Measurements from ENCODE around the gene SEPTIN1. TPM values are rescaled to one million over a fixed set of nuclear protein-coding genes. Genes with fewer than 3 reads are reported as not detected.

The SEPTIN1 gene
- total RNA-seq, 4 donors from 2014 or later: 0.52 to 2.3 (median 1.3) TPM; not detected in 1

DNA sequence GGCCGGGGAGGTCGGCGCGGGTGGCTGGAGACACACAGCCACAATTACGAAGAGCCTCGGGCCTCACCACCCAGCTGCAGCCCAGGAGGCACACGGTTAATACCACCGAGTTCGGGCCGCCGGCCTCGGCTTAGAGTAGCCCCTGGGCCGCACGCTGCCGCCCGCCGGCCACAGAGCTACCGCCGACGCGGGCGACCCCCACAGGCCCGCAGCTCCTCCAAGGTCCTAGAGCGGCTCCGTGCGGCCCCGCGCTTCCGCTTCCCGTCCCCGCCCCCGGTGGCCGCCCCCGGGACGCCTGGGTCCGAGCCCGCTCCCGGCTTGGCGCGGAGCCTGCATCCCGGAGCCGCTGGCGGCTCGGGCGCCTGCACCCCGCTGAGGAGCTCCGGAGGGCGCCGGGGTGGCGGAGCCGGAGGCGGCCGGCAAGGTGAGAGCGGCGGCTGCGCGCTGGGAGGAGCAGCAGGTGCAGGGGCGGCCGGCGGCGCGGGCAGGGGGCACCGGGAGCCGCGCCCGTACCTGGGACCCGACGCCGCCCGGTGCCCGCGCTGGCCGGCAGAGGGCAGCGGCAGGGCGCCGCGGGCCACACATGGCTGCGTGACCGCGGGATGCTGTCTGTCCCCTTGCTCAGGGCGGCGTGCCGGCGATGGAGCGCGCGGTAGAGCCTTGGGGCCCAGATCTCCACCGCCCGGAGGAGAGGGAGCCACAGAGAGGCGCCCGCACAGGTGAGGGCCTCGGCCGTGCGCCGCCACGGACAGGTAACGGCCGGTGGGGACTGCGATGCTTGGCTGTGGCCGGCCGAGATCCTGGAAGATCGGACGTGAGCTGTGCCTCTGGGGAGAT is 13.0 kb upstream of the SEPTIN1 start, which contains the start of gene ZNF48:
TSS of gene ZNF48 (plus strand) at position 266 of the 837 bp plus-strand sequence. CDS start at position 641, 375 bp downstream.
- 0% methylated on average over 18 of the region's 103 CpGs for WGBS
- TF ChIP-seq EP300 (IDR thresholded peaks at IDR 0.05): no peak
- peak in 1 of 2 donors; percentile 30 for TF ChIP-seq POLR2A (IDR thresholded peaks at IDR 0.05)
- TF ChIP-seq, protein P1, sequence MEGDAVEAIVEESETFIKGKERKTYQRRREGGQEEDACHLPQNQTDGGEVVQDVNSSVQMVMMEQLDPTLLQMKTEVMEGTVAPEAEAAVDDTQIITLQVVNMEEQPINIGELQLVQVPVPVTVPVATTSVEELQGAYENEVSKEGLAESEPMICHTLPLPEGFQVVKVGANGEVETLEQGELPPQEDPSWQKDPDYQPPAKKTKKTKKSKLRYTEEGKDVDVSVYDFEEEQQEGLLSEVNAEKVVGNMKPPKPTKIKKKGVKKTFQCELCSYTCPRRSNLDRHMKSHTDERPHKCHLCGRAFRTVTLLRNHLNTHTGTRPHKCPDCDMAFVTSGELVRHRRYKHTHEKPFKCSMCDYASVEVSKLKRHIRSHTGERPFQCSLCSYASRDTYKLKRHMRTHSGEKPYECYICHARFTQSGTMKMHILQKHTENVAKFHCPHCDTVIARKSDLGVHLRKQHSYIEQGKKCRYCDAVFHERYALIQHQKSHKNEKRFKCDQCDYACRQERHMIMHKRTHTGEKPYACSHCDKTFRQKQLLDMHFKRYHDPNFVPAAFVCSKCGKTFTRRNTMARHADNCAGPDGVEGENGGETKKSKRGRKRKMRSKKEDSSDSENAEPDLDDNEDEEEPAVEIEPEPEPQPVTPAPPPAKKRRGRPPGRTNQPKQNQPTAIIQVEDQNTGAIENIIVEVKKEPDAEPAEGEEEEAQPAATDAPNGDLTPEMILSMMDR (IDR thresholded peaks at IDR 0.05): peak in 1 of 2 donors; percentile 24
- peak in 1 of 3 donors; percentile 21 for TF ChIP-seq POLR2AphosphoS5 (IDR thresholded peaks at IDR 0.05)
- Histone ChIP-seq H3K4me1 (peaks cover 33% of the 10 kb centered on the region), H3K9me3 (no peaks in the 10 kb centered on the region), H3K27me3 (no peaks in the 10 kb centered on the region), H3K36me3 (peaks cover 11% of the 10 kb centered on the region), H3K4me3 (peak within 1 kb of the TSS; percentile 71), H3K27ac (peak within 1 kb of the TSS; percentile 68)
- peak; percentile 85 to 87 for DNase-seq (ENCODE audit: low spot score in 2 of 2)

DNA sequence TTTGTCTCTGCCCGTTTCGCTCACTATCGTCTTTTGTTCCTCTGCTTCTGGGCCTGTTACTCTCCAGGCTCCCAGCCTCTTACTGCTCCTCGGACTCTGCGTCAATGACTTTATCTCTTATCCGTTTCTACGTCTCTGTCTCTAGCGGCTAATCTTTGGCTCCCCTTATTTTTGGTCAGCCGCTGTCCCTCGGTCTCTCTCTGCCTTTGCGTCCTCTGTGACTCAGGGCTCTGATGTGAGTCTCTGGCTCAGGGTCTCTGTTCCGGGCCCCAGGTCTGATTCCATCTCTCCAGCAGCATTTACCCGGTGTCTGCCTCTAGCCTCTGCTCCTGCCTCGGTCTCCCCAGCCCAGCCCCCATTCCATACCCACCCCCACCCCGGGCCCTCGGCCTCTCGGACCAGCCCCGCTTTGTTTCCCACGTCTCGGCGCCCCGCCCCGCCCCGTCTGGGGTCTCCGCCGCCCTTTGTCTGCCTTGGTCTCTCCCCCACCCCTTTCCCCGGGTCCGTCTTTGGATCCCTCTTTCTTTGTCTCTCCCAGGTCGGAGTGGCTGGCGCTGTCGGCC is 12.3 kb upstream of the SEPTIN1 start:
- H3K9me3 ChIP-seq: no peaks in the 10 kb centered on the region
- H3K36me3 ChIP-seq: peaks cover 11% of the 10 kb centered on the region
- TF ChIP-seq POLR2A (IDR thresholded peaks at IDR 0.05) (no peak), POLR2AphosphoS5 (IDR thresholded peaks at IDR 0.05) (no peak)
- peak overlapping the region; percentile 71 for H3K4me3 ChIP-seq
- peak overlapping the region; percentile 68 for H3K27ac ChIP-seq
- peaks cover 27% of the 10 kb centered on the region for H3K4me1 ChIP-seq
- no peak for DNase-seq (ENCODE audit: low spot score in 2 of 2)
- 11% methylated on average over 31 of the region's 31 CpGs for WGBS
- H3K27me3 ChIP-seq: no peaks in the 10 kb centered on the region

DNA sequence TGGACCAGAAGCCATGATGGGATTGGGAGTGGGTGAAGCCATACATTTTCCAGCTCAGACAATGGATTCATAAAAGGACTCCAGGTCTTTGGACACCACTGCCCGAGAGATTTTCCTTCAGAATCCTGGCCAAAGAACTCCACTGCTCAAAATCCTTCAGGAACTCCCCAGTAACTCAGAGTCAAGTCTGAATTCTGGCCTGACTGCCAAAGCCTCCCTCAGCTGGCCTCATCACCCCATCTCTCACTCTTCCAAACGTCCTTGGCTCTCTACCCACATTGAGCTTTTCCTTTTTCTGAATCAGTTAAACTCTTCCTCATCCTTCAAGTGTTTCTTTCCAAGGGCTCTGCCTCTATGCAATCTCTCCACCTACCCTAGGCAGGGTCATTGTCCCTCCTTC is 1.2 kb upstream of the SEPTIN1 start:
- TF ChIP-seq POLR2AphosphoS5 (IDR thresholded peaks at IDR 0.05): no peak
- TF ChIP-seq EP300 (IDR thresholded peaks at IDR 0.05): no peak
- TF ChIP-seq, protein P1 (IDR thresholded peaks at IDR 0.05): no peak
- no peak for TF ChIP-seq POLR2A (IDR thresholded peaks at IDR 0.05)
- no peak overlapping the region for H3K27ac ChIP-seq
- no peak overlapping the region for H3K4me3 ChIP-seq
- WGBS: 55% methylated on average over 2 of the region's 2 CpGs
- H3K4me1 ChIP-seq: peaks cover 8% of the 10 kb centered on the region
- H3K27me3 ChIP-seq: no peaks in the 10 kb centered on the region
- no peaks in the 10 kb centered on the region for H3K9me3 ChIP-seq
- no peak for DNase-seq (ENCODE audit: low spot score in 2 of 2)
- no peaks in the 10 kb centered on the region for H3K36me3 ChIP-seq

- Histone ChIP-seq H3K9me3 (no peaks in the 10 kb centered on the region), H3K36me3 (no peaks in the 10 kb centered on the region), H3K27ac (no peak overlapping the region), H3K4me1 (peaks cover 22% of the 10 kb centered on the region), H3K4me3 (no peak overlapping the region), H3K27me3 (no peaks in the 10 kb centered on the region)
- 82% methylated on average over 13 of the region's 13 CpGs for WGBS
- no peak for DNase-seq (ENCODE audit: low spot score in 2 of 2)
- TF ChIP-seq, protein P1 (IDR thresholded peaks at IDR 0.05): no peak
- TF ChIP-seq EP300 (IDR thresholded peaks at IDR 0.05): no peak
- TF ChIP-seq POLR2AphosphoS5 (IDR thresholded peaks at IDR 0.05): no peak
- no peak for TF ChIP-seq POLR2A (IDR thresholded peaks at IDR 0.05)
Observed at GRCh38 chr16:30381291-30382041, 895 bp downstream of the SEPTIN1 start.

DNA sequence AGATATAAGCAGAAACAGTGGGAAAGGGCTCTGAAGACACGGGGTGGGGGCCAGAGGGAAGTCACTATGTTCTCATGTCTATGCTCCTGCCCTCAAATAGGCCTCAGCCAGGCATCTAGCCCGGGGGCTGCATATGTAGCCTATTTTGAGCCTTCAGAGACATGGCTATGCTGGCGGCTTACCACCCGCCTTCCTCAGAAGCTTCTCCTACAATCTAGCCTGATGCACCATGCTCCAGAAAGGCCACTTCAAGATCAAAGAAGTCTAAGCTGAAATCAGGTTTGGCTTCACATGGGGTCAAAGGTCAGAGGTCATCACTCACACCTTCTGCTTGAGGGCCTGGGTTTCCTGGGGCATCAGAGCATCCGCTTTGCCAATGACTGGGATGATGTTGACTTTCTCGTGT is 1.6 kb downstream of the SEPTIN1 start:
- no peaks in the 10 kb centered on the region for H3K9me3 ChIP-seq
- peaks cover 22% of the 10 kb centered on the region for H3K4me1 ChIP-seq

More for the DNA sequence above, 1.6 kb downstream of the SEPTIN1 start:
- no peak for DNase-seq (ENCODE audit: low spot score in 2 of 2)
- Histone ChIP-seq H3K4me3 (no peak overlapping the region), H3K27ac (no peak overlapping the region), H3K27me3 (no peaks in the 10 kb centered on the region), H3K36me3 (no peaks in the 10 kb centered on the region)
- TF ChIP-seq POLR2AphosphoS5 (IDR thresholded peaks at IDR 0.05) (no peak), POLR2A (IDR thresholded peaks at IDR 0.05) (no peak), EP300 (IDR thresholded peaks at IDR 0.05) (no peak)
- WGBS: 67% methylated on average over 4 of the region's 6 CpGs

Data from suprapubic skin (tissue), 4 donors.